ENCODE data around the gene ACOXL. TPM values are rescaled to one million over a fixed set of nuclear protein-coding genes. Genes with fewer than 3 reads are reported as not detected.
A peak's percentile ranks its signal among the peaks of the same experiment; 100 is the strongest.

Gene ACOXL
- total and polyA plus RNA-seq, 10 of the 15 experiments (the other 5 are each of a cell fraction or from before 2014, with no cell fraction given), result 0.05 to 1.3 (median 0.71) TPM

- TF ChIP-seq PRDM15 (CRISPR knock-in tag; IDR thresholded peaks at IDR 0.05) (no peak), IRF4 (IDR thresholded peaks at IDR 0.05; ENCODE audit: low read depth, low read length) (no peak), E4F1 (IDR thresholded peaks at IDR 0.05; ENCODE audit: borderline replicate concordance, partially characterized antibody) (no peak), LARP7 (IDR thresholded peaks at IDR 0.05) (no peak), ASH2L (IDR thresholded peaks at IDR 0.05; ENCODE audit: borderline replicate concordance, low read depth) (no peak), FOXM1 (IDR thresholded peaks at IDR 0.05; ENCODE audit: low read depth, low read length) (no peak), SUPT20H (IDR thresholded peaks at IDR 0.05; ENCODE audit: borderline replicate concordance, control insufficient read depth, low read depth, low read length) (no peak), MYB (IDR thresholded peaks at IDR 0.05; ENCODE audit: borderline replicate concordance, low read depth, low read length) (no peak), ELK1 (IDR thresholded peaks at IDR 0.05; ENCODE audit: low read depth, low read length) (no peak), TARDBP (IDR thresholded peaks at IDR 0.05; ENCODE audit: borderline replicate concordance) (no peak), RELB (IDR thresholded peaks at IDR 0.05; ENCODE audit: low read depth) (no peak), RFX5 (IDR thresholded peaks at IDR 0.05; ENCODE audit: low read depth, low read length) (no peak), SREBF1 (IDR thresholded peaks at IDR 0.05; ENCODE audit: low read length) (no peak), MXI1 (IDR thresholded peaks at IDR 0.05; ENCODE audit: low read depth, low read length) (peak; percentile 61; the same call in 1 of the 2 replicates), TAF1 (IDR thresholded peaks at IDR 0.05; ENCODE audit: borderline replicate concordance, low read depth, low read length) (no peak), BCLAF1 (IDR thresholded peaks at IDR 0.05) (no peak), SRF (IDR thresholded peaks at IDR 0.05; ENCODE audit: low read depth in 2 of 2, low read length in 2 of 2) (no peak), RUNX3 (IDR thresholded peaks at IDR 0.05; ENCODE audit: low read length) (peak; percentile 79)
These were observed 430.5 kb downstream of the ACOXL start (continued) for GRCh38 chr2:111162718-111163331.

Data from GM12878 (cell line).